Activated CD8-positive, alpha-beta memory T cell treated with anti-CD3 and anti-CD28 coated beads, Interleukin-2, amount 10 ng/mL, durations not matched to agents 7 days and 5 days (primary cell): ENCODE results near the gene CHD6. TPM values are rescaled to one million over a fixed set of nuclear protein-coding genes. Genes with fewer than 3 reads are reported as not detected.
"Not testable (repeated sequence)": the region's sequence is repeated elsewhere in the genome, so short reads cannot be mapped to it uniquely, and the experiment has no call there.

Experiments
- ATAC-seq: fragments of 150-1000 bp; cut with Tn5 transposase; one replicate; pipeline ENCODE4 v1.10.0; 2021; ENCODE audit warnings: moderate library complexity
- CTCF ChIA-PET: fragments of 350-600 bp; sonication (Branson Sonifier 250); formaldehyde crosslinking; loops from one replicate; lab custom pipeline; 2021; ENCODE audit warnings: antibody characterized with exemption; lab: Charles Lee
- DNase-seq: peaks from one replicate; pipeline ENCODE4 v3.0.0-alpha.2; 2020
- H3K27ac Mint-ChIP-seq: one replicate; pipeline ENCODE4 v1.8.0; 2021; ENCODE audit warnings: mild to moderate bottlenecking, mixed read lengths
- H3K27me3 Mint-ChIP-seq: one replicate; pipeline ENCODE4 v1.8.0; 2021; ENCODE audit warnings: mixed read lengths
- H3K36me3 Mint-ChIP-seq: one replicate; pipeline ENCODE4 v1.8.0; 2021; ENCODE audit warnings: mild to moderate bottlenecking, mixed read lengths
- H3K4me1 Mint-ChIP-seq: one replicate; pipeline ENCODE4 v1.8.0; 2021; ENCODE audit warnings: mixed read lengths
- H3K4me3 Mint-ChIP-seq: one replicate; pipeline ENCODE4 v1.8.0; 2021; ENCODE audit warnings: mild to moderate bottlenecking, moderate library complexity, mixed read lengths
- H3K9me3 Mint-ChIP-seq: one replicate; pipeline ENCODE4 v1.8.0; 2022; ENCODE audit warnings: low read depth, mixed read lengths
- total RNA-seq, 2 experiments: library from RNA; stranded (reverse); gene quantifications; one replicate each; pipeline ENCODE4 v1.2.3, GENCODE V29; 2021

Gene CHD6
- total RNA-seq, 2 experiments from 2014 or later, result 32.2 to 33.5 TPM

- H3K36me3 Mint-ChIP-seq, result peaks cover 9% of the 10 kb centered on the region
- no peak overlapping the region for H3K27ac Mint-ChIP-seq
- no peaks in the 10 kb centered on the region for H3K4me1 Mint-ChIP-seq
- DNase-seq (no peak), ATAC-seq (no peak)
- no peaks in the 10 kb centered on the region for H3K9me3 Mint-ChIP-seq
- H3K4me3 Mint-ChIP-seq, result no peak overlapping the region
- H3K27me3 Mint-ChIP-seq, result no peaks in the 10 kb centered on the region
- CTCF ChIA-PET, result no interaction called here
Measured at GRCh38 chr20:41538810-41539596, 79.2 kb downstream of the CHD6 start.

GRCh38 chr20:41537865-41538264 lies 80.3 kb downstream of the CHD6 start:
- H3K36me3 Mint-ChIP-seq, result peaks cover 12% of the 10 kb centered on the region
- no peaks in the 10 kb centered on the region for H3K27me3 Mint-ChIP-seq
- no peaks in the 10 kb centered on the region for H3K9me3 Mint-ChIP-seq
- H3K4me3 Mint-ChIP-seq, result no peak overlapping the region
- no peak for ATAC-seq
- DNase-seq, result no peak
- no peak overlapping the region for H3K27ac Mint-ChIP-seq
- no peaks in the 10 kb centered on the region for H3K4me1 Mint-ChIP-seq
- CTCF ChIA-PET, result no interaction called here

- H3K27me3 Mint-ChIP-seq, H3K4me1 Mint-ChIP-seq, DNase-seq, H3K4me3 Mint-ChIP-seq, CTCF ChIA-PET, ATAC-seq, H3K27ac Mint-ChIP-seq, H3K9me3 Mint-ChIP-seq: not testable (repeated sequence)
- peaks cover 14% of the 10 kb centered on the region for H3K36me3 Mint-ChIP-seq
Measured at GRCh38 chr20:41535551-41535950, 82.6 kb downstream of the CHD6 start.

GRCh38 chr20:41534842-41535241 lies 83.3 kb downstream of the CHD6 start:
- Mint-ChIP-seq H3K4me1 (no peaks in the 10 kb centered on the region), H3K9me3 (no peaks in the 10 kb centered on the region), H3K4me3 (no peak overlapping the region), H3K36me3 (peaks cover 14% of the 10 kb centered on the region), H3K27ac (no peak overlapping the region), H3K27me3 (no peaks in the 10 kb centered on the region)
- CTCF ChIA-PET, result no interaction called here
- no peak for DNase-seq
- ATAC-seq, result no peak

GRCh38 chr20:41534170-41534569 lies 84.0 kb downstream of the CHD6 start:
- no peaks in the 10 kb centered on the region for H3K9me3 Mint-ChIP-seq
- no peak for ATAC-seq
- no peak for DNase-seq
- no peaks in the 10 kb centered on the region for H3K27me3 Mint-ChIP-seq
- no peaks in the 10 kb centered on the region for H3K4me1 Mint-ChIP-seq
- H3K4me3 Mint-ChIP-seq, result no peak overlapping the region
- H3K36me3 Mint-ChIP-seq, result peaks cover 13% of the 10 kb centered on the region
- no peak overlapping the region for H3K27ac Mint-ChIP-seq
- CTCF ChIA-PET, result no interaction called here

GRCh38 chr20:41533537-41534136 lies 84.5 kb downstream of the CHD6 start:
- H3K9me3 Mint-ChIP-seq, result no peaks in the 10 kb centered on the region
- ATAC-seq, result no peak
- H3K36me3 Mint-ChIP-seq, result peaks cover 10% of the 10 kb centered on the region
- no peaks in the 10 kb centered on the region for H3K4me1 Mint-ChIP-seq
- no peak overlapping the region for H3K27ac Mint-ChIP-seq
- no peak overlapping the region for H3K4me3 Mint-ChIP-seq
- DNase-seq, result no peak
- CTCF ChIA-PET, result no interaction called here
- no peaks in the 10 kb centered on the region for H3K27me3 Mint-ChIP-seq

GRCh38 chr20:41532935-41533334 lies 85.2 kb downstream of the CHD6 start:
- H3K9me3 Mint-ChIP-seq, result no peaks in the 10 kb centered on the region
- H3K4me1 Mint-ChIP-seq, result no peaks in the 10 kb centered on the region
- no peaks in the 10 kb centered on the region for H3K27me3 Mint-ChIP-seq
- DNase-seq, result no peak
- CTCF ChIA-PET, result no interaction called here
- no peak for ATAC-seq
- H3K4me3 Mint-ChIP-seq, result no peak overlapping the region
- H3K27ac Mint-ChIP-seq, result no peak overlapping the region
- peaks cover 12% of the 10 kb centered on the region for H3K36me3 Mint-ChIP-seq

GRCh38 chr20:41531518-41532275 lies 86.5 kb downstream of the CHD6 start:
- H3K4me3 Mint-ChIP-seq, result no peak overlapping the region
- no peak overlapping the region for H3K27ac Mint-ChIP-seq
- H3K27me3 Mint-ChIP-seq, result no peaks in the 10 kb centered on the region
- no peaks in the 10 kb centered on the region for H3K9me3 Mint-ChIP-seq
- ATAC-seq, result no peak
- no peak for DNase-seq
- peaks cover 8% of the 10 kb centered on the region for H3K36me3 Mint-ChIP-seq
- CTCF ChIA-PET, result no interaction called here
- no peaks in the 10 kb centered on the region for H3K4me1 Mint-ChIP-seq

GRCh38 chr20:41530923-41531322 lies 87.3 kb downstream of the CHD6 start:
- no peak for DNase-seq
- H3K9me3 Mint-ChIP-seq, result no peaks in the 10 kb centered on the region
- no peaks in the 10 kb centered on the region for H3K27me3 Mint-ChIP-seq
- H3K4me1 Mint-ChIP-seq, result no peaks in the 10 kb centered on the region
- CTCF ChIA-PET, result no interaction called here
- H3K27ac Mint-ChIP-seq, result no peak overlapping the region
- H3K4me3 Mint-ChIP-seq, result no peak overlapping the region
- ATAC-seq, result no peak
- peaks cover 8% of the 10 kb centered on the region for H3K36me3 Mint-ChIP-seq

GRCh38 chr20:41526327-41526726 lies 91.8 kb downstream of the CHD6 start:
- Mint-ChIP-seq H3K27ac (no peak overlapping the region), H3K9me3 (no peaks in the 10 kb centered on the region), H3K4me1 (peaks cover 7% of the 10 kb centered on the region), H3K36me3 (peaks cover 3% of the 10 kb centered on the region), H3K27me3 (no peaks in the 10 kb centered on the region), H3K4me3 (no peak overlapping the region)
- CTCF ChIA-PET, result no interaction called here
- ATAC-seq (no peak), DNase-seq (no peak)

GRCh38 chr20:41524980-41525613 lies 93.1 kb downstream of the CHD6 start:
- H3K9me3 Mint-ChIP-seq, result no peaks in the 10 kb centered on the region
- H3K27ac Mint-ChIP-seq, result no peak overlapping the region
- no peaks in the 10 kb centered on the region for H3K27me3 Mint-ChIP-seq
- peaks cover 3% of the 10 kb centered on the region for H3K36me3 Mint-ChIP-seq
- DNase-seq (no peak), ATAC-seq (no peak)
- CTCF ChIA-PET, result no interaction called here
- H3K4me3 Mint-ChIP-seq, result no peak overlapping the region
- peaks cover 7% of the 10 kb centered on the region for H3K4me1 Mint-ChIP-seq

- DNase-seq, result no peak
- no peak overlapping the region for H3K4me3 Mint-ChIP-seq
- H3K27ac Mint-ChIP-seq, result no peak overlapping the region
- no peak for ATAC-seq
- H3K4me1 Mint-ChIP-seq, result peaks cover 7% of the 10 kb centered on the region
- CTCF ChIA-PET, result no interaction called here
- H3K9me3 Mint-ChIP-seq, result no peaks in the 10 kb centered on the region
- H3K36me3 Mint-ChIP-seq, result peaks cover 6% of the 10 kb centered on the region
- H3K27me3 Mint-ChIP-seq, result no peaks in the 10 kb centered on the region
Measured at GRCh38 chr20:41523857-41524256, 94.3 kb downstream of the CHD6 start.

- CTCF ChIA-PET, result no interaction called here
- H3K4me3 Mint-ChIP-seq, result no peak overlapping the region
- H3K27ac Mint-ChIP-seq, result no peak overlapping the region
- ATAC-seq (no peak), DNase-seq (no peak)
- no peaks in the 10 kb centered on the region for H3K27me3 Mint-ChIP-seq
- peaks cover 20% of the 10 kb centered on the region for H3K36me3 Mint-ChIP-seq
- H3K9me3 Mint-ChIP-seq, result no peaks in the 10 kb centered on the region
- no peaks in the 10 kb centered on the region for H3K4me1 Mint-ChIP-seq
Measured at GRCh38 chr20:41513829-41514228, 104.3 kb downstream of the CHD6 start.
